HCT116 (cell line): ENCODE measurements around the gene SEMA4C. TPM values are rescaled to one million over a fixed set of nuclear protein-coding genes. Genes with fewer than 3 reads are reported as not detected.

Experiments
- ATAC-seq: fragments of 200-7000 bp; cut with Tn5 transposase; 2 replicates; pipeline ENCODE4 v1.9.1; 2020; ENCODE audit warnings: mild to moderate bottlenecking, moderate library complexity
- BruUV-seq: library from RNA; stranded (reverse); fragments of 400-500 nt; replicated peaks from 2 replicates; lab custom pipeline; 2021; lab: Mats Ljungman, UMichigan
- CTCF ChIA-PET: fragments of 300-600 bp; sonication (Branson Sonifier 250); formaldehyde crosslinking; loops from one replicate; lab custom pipeline; 2021; ENCODE audit warnings: antibody characterized with exemption; lab: Charles Lee
- POLR2A ChIA-PET: fragments of 300-600, 350-600 bp; sonication (Branson Sonifier 250); formaldehyde crosslinking; loops from one replicate; lab custom pipeline; 2021; ENCODE audit warnings: antibody characterized with exemption; lab: Charles Lee
- RAD21 ChIA-PET, 2 experiments: fragments of 300-600 bp; sonication (Branson Sonifier 250); formaldehyde crosslinking; loops; one replicate each; lab custom pipeline; 2023; ENCODE audit warnings: low total read pairs in 2 of 2; ENCODE audit not compliant: uncharacterized antibody in 2 of 2, unreplicated experiment in 2 of 2, low non-redundant PET in 1 of 2; lab: Charles Lee
- DNase-seq: peaks from one replicate; pipeline ENCODE4 v3.0.0-alpha.2; 2010; ENCODE audit warnings: low read depth, low spot score
- H2AFZ ChIP-seq: fragments of 200-600 bp; shearing (Covaris generic), sonication (generic); 2 replicates; pipeline ENCODE4 v1.6.1; 2017; ENCODE audit warnings: low read depth, mixed run types, mixed read lengths, antibody characterized with exemption, low read length; ENCODE audit not compliant: poor library complexity, severe bottlenecking
- H3K27ac ChIP-seq: 2 replicates; pipeline ENCODE4 v1.5.1; 2012; ENCODE audit warnings: low read depth, low read length
- H3K27me3 ChIP-seq: fragments of 200-600 bp; sonication (generic); 2 replicates; pipeline ENCODE4 v1.6.1; 2016; ENCODE audit warnings: mixed run types, low read length, mixed read lengths; ENCODE audit not compliant: insufficient read depth
- H3K36me3 ChIP-seq, 2 experiments: fragments of 200-500 bp in 1 of 2; fragments of 200-600 bp in 1 of 2; sonication (Bioruptor generic) in 1 of 2; sonication (generic) in 1 of 2; 2 replicates each; pipeline versions ENCODE4 v1.5.1 to v1.6.1; 2014 to 2016; ENCODE audit warnings: low read length in 2 of 2, inconsistent platforms in 1 of 2, mixed read lengths in 1 of 2, mixed run types in 1 of 2; ENCODE audit not compliant: insufficient read depth in 2 of 2, control insufficient read depth in 1 of 2
- H3K4me1 ChIP-seq, 2 experiments: fragments of 200-600 bp in 1 of 2; sonication (generic) in 1 of 2; 2 replicates each; pipeline versions ENCODE4 v1.5.1 to v1.6.1; 2012 to 2017; ENCODE audit warnings: low read length in 2 of 2, inconsistent platforms in 1 of 2, mild to moderate bottlenecking in 1 of 2, mixed read lengths in 1 of 2, mixed run types in 1 of 2, moderate library complexity in 1 of 2; ENCODE audit not compliant: insufficient read depth in 2 of 2, control insufficient read depth in 1 of 2
- H3K4me2 ChIP-seq: fragments of 200-600 bp; sonication (generic); 2 replicates; pipeline ENCODE4 v1.6.1; 2017; ENCODE audit warnings: mixed run types, low read length, mixed read lengths
- H3K4me3 ChIP-seq, 2 experiments: fragments of 200-600 bp in 1 of 2; sonication (generic) in 1 of 2; replicated peaks in 1 of 2; 2 replicates each; pipeline ENCODE4 v1.5.1; 2011 to 2016; ENCODE audit warnings: low read length in 2 of 2, control low read depth in 1 of 2, low read depth in 1 of 2, mild to moderate bottlenecking in 1 of 2, mixed read lengths in 1 of 2, mixed run types in 1 of 2
- H3K79me2 ChIP-seq: fragments of 200-600 bp; sonication (generic); 2 replicates; pipeline ENCODE4 v1.6.1; 2017; ENCODE audit warnings: mild to moderate bottlenecking, mixed run types, low read length, moderate library complexity, mixed read lengths; ENCODE audit not compliant: insufficient read depth
- H3K9ac ChIP-seq: fragments of 200-600 bp; sonication (generic); 2 replicates; pipeline ENCODE4 v1.6.1; 2016; ENCODE audit warnings: low read length, mixed read lengths
- H3K9me2 ChIP-seq: fragments of 200-600 bp; sonication (generic), shearing (Covaris generic); 2 replicates; pipeline ENCODE4 v1.6.1; 2017; ENCODE audit warnings: mixed run types, mild to moderate bottlenecking, moderate library complexity; ENCODE audit not compliant: insufficient read depth
- H3K9me3 ChIP-seq, 2 experiments: fragments of 200-500 bp in 1 of 2; fragments of 200-600 bp in 1 of 2; sonication (Bioruptor generic) in 1 of 2; sonication (generic) in 1 of 2; 2 replicates each; pipeline ENCODE4 v1.6.1; 2014 to 2017; ENCODE audit warnings: low read length in 2 of 2, mixed read lengths in 2 of 2, inconsistent platforms in 1 of 2, low read depth in 1 of 2, mild to moderate bottlenecking in 1 of 2, mixed run types in 1 of 2, moderate library complexity in 1 of 2; ENCODE audit not compliant: control insufficient read depth in 1 of 2, insufficient read depth in 1 of 2
- H4K20me1 ChIP-seq: fragments of 200-600 bp; sonication (generic), shearing (Covaris generic); 2 replicates; pipeline ENCODE4 v1.6.1; 2017; ENCODE audit warnings: mixed run types, mild to moderate bottlenecking, moderate library complexity; ENCODE audit not compliant: insufficient read depth
- CBX3 ChIP-seq: IDR thresholded peaks from 2 replicates; pipeline ENCODE4 v1.6.1; 2012; ENCODE audit warnings: low read depth
- ELF1 ChIP-seq: IDR thresholded peaks from 2 replicates; pipeline ENCODE4 v1.6.1; 2012; ENCODE audit warnings: low read depth, borderline replicate concordance
- POLR2A ChIP-seq: IDR thresholded peaks from 2 replicates; pipeline ENCODE4 v1.7.0; 2011; ENCODE audit warnings: borderline replicate concordance; ENCODE audit not compliant: insufficient read depth, insufficient read length; ENCODE audit errors: extremely low read depth
- RAD21 ChIP-seq: IDR thresholded peaks from 2 replicates; pipeline ENCODE4 v1.6.1; 2012; ENCODE audit warnings: low read depth, mild to moderate bottlenecking
- SIN3A ChIP-seq: IDR thresholded peaks from 2 replicates; pipeline ENCODE4 v1.6.1; 2012; ENCODE audit warnings: low read depth
- SP1 ChIP-seq: IDR thresholded peaks from 2 replicates; pipeline ENCODE4 v1.6.1; 2012; ENCODE audit warnings: low read depth
- SRF ChIP-seq: IDR thresholded peaks from 2 replicates; pipeline ENCODE4 v1.6.1; 2012; ENCODE audit warnings: low read depth
- YY1 ChIP-seq: IDR thresholded peaks from 2 replicates; pipeline ENCODE4 v1.6.1; 2011; ENCODE audit warnings: low read length, low read depth, moderate library complexity, mild to moderate bottlenecking; ENCODE audit not compliant: insufficient replicate concordance; ENCODE audit errors: extremely low read depth
- ZNF274 ChIP-seq: fragments of 200-500 bp; sonication (Bioruptor generic); IDR thresholded peaks from 2 replicates; pipeline ENCODE4 v1.6.1; 2014; ENCODE audit warnings: mild to moderate bottlenecking, low read depth, low read length, inconsistent platforms
- intact Hi-C: fragments of 100-400 bp; cut with micrococcal nuclease; formaldehyde crosslinking; loops from 2 replicates; pipeline ENCODE4 v1.10.0; 2022
- total RNA-seq: library from RNA; stranded (reverse); gene quantifications from one replicate; pipeline ENCODE4 v1.2.1, GENCODE V29; 2021; ENCODE audit not compliant: unreplicated experiment
- TF ChIP-seq, protein P1 (sequence below): IDR thresholded peaks from 2 replicates; pipeline ENCODE4 v1.6.1; 2012
- TF ChIP-seq, protein P2 (sequence below): IDR thresholded peaks from 2 replicates; pipeline ENCODE4 v1.6.1; 2011; ENCODE audit warnings: mild to moderate bottlenecking, low read length, moderate library complexity; ENCODE audit not compliant: insufficient replicate concordance; ENCODE audit errors: extremely low read depth
- TF ChIP-seq, protein P3 (sequence below), 3 experiments: fragments of 200-600 bp in 1 of 3; sonication (generic) in 1 of 3; IDR thresholded peaks in 2 of 3; conservative IDR thresholded peaks in 1 of 3; 2 replicates each; pipeline ENCODE4 v1.5.1; 2012 to 2017; ENCODE audit warnings: low read depth in 2 of 3, low read length in 2 of 3, antibody characterized with exemption in 1 of 3, borderline replicate concordance in 1 of 3, control low read depth in 1 of 3, mild to moderate bottlenecking in 1 of 3, mixed read lengths in 1 of 3, mixed run types in 1 of 3, moderate library complexity in 1 of 3; ENCODE audit not compliant: insufficient read depth in 1 of 3
- TF ChIP-seq, protein P4 (sequence below): IDR thresholded peaks from 2 replicates; pipeline ENCODE4 v1.6.1; 2012; ENCODE audit warnings: low read depth
- TF ChIP-seq, protein P5 (sequence below): IDR thresholded peaks from 2 replicates; pipeline ENCODE4 v1.6.1; 2012

The SEMA4C gene
- total RNA-seq, 1 experiment from 2014 or later = 25.4 TPM

DNA sequence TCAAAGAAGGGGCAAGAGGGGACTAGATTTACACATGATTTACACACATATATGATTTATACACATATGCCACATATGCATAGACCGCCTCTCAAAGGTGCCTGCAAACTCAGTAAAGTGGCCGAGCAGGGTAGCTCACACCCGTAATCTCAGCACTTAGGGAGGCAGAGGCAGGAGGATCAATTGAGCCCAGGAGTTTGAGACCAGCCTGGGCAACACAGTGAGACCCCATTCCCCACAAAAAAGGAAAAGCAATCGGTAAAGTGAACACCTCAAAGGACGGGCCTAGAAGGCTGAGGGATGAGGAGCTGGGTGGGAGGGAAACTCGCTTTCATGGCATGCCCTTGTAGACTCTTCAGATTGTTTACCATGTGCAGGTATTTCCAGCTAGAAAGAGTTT, 17.2 kb downstream of the SEMA4C start:
- POLR2A ChIA-PET = no interaction called here
- TF ChIP-seq RAD21 = no peak
- TF ChIP-seq CBX3 = no peak
- no peak for TF ChIP-seq SRF
- no peak for TF ChIP-seq SP1
- TF ChIP-seq, protein P1, sequence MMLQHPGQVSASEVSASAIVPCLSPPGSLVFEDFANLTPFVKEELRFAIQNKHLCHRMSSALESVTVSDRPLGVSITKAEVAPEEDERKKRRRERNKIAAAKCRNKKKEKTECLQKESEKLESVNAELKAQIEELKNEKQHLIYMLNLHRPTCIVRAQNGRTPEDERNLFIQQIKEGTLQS = no peak
- no peak for TF ChIP-seq SIN3A
- TF ChIP-seq ELF1 = no peak
- TF ChIP-seq, protein P2, sequence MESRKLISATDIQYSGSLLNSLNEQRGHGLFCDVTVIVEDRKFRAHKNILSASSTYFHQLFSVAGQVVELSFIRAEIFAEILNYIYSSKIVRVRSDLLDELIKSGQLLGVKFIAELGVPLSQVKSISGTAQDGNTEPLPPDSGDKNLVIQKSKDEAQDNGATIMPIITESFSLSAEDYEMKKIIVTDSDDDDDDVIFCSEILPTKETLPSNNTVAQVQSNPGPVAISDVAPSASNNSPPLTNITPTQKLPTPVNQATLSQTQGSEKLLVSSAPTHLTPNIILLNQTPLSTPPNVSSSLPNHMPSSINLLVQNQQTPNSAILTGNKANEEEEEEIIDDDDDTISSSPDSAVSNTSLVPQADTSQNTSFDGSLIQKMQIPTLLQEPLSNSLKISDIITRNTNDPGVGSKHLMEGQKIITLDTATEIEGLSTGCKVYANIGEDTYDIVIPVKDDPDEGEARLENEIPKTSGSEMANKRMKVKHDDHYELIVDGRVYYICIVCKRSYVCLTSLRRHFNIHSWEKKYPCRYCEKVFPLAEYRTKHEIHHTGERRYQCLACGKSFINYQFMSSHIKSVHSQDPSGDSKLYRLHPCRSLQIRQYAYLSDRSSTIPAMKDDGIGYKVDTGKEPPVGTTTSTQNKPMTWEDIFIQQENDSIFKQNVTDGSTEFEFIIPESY = no peak
- TF ChIP-seq, protein P3, sequence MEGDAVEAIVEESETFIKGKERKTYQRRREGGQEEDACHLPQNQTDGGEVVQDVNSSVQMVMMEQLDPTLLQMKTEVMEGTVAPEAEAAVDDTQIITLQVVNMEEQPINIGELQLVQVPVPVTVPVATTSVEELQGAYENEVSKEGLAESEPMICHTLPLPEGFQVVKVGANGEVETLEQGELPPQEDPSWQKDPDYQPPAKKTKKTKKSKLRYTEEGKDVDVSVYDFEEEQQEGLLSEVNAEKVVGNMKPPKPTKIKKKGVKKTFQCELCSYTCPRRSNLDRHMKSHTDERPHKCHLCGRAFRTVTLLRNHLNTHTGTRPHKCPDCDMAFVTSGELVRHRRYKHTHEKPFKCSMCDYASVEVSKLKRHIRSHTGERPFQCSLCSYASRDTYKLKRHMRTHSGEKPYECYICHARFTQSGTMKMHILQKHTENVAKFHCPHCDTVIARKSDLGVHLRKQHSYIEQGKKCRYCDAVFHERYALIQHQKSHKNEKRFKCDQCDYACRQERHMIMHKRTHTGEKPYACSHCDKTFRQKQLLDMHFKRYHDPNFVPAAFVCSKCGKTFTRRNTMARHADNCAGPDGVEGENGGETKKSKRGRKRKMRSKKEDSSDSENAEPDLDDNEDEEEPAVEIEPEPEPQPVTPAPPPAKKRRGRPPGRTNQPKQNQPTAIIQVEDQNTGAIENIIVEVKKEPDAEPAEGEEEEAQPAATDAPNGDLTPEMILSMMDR (IDR thresholded peaks at IDR 0.05 in 2 of 3, conservative IDR thresholded peaks at IDR 0.05 in 1 of 3; ENCODE audit: borderline replicate concordance in 1 of 3, insufficient read depth in 1 of 3, low read depth in 2 of 3, low read length in 2 of 3) = no peak
- no peak for TF ChIP-seq YY1
- TF ChIP-seq, protein P4, sequence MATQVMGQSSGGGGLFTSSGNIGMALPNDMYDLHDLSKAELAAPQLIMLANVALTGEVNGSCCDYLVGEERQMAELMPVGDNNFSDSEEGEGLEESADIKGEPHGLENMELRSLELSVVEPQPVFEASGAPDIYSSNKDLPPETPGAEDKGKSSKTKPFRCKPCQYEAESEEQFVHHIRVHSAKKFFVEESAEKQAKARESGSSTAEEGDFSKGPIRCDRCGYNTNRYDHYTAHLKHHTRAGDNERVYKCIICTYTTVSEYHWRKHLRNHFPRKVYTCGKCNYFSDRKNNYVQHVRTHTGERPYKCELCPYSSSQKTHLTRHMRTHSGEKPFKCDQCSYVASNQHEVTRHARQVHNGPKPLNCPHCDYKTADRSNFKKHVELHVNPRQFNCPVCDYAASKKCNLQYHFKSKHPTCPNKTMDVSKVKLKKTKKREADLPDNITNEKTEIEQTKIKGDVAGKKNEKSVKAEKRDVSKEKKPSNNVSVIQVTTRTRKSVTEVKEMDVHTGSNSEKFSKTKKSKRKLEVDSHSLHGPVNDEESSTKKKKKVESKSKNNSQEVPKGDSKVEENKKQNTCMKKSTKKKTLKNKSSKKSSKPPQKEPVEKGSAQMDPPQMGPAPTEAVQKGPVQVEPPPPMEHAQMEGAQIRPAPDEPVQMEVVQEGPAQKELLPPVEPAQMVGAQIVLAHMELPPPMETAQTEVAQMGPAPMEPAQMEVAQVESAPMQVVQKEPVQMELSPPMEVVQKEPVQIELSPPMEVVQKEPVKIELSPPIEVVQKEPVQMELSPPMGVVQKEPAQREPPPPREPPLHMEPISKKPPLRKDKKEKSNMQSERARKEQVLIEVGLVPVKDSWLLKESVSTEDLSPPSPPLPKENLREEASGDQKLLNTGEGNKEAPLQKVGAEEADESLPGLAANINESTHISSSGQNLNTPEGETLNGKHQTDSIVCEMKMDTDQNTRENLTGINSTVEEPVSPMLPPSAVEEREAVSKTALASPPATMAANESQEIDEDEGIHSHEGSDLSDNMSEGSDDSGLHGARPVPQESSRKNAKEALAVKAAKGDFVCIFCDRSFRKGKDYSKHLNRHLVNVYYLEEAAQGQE = no peak
- TF ChIP-seq, protein P5, sequence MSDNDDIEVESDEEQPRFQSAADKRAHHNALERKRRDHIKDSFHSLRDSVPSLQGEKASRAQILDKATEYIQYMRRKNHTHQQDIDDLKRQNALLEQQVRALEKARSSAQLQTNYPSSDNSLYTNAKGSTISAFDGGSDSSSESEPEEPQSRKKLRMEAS = no peak
- TF ChIP-seq ZNF274 = no peak
- no peak for TF ChIP-seq POLR2A

More for the DNA sequence above, 17.2 kb downstream of the SEMA4C start:
- no peaks in the 10 kb centered on the region for H3K27me3 ChIP-seq
- ChIA-PET CTCF (no interaction called here), RAD21 (no interaction called here)
- H3K9me3 ChIP-seq = no peaks in the 10 kb centered on the region
- peaks cover 3 to 13% of the 10 kb centered on the region in 2 experiments; a peak in 3 of 4 replicates for H3K4me1 ChIP-seq
- H3K27ac ChIP-seq = no peak overlapping the region
- ATAC-seq = no peak
- H4K20me1 ChIP-seq = no peaks in the 10 kb centered on the region
- peaks cover 16 to 19% of the 10 kb centered on the region in 2 experiments; a peak in 3 of 4 replicates for H3K36me3 ChIP-seq
- DNase-seq = no peak
- peaks cover 30% of the 10 kb centered on the region for H3K79me2 ChIP-seq
- intact Hi-C loops = no loop called here
- H2AFZ ChIP-seq = no peak overlapping the region
- no peaks in the 10 kb centered on the region for H3K9me2 ChIP-seq
- no peak overlapping the region for H3K4me2 ChIP-seq
- H3K9ac ChIP-seq = no peak overlapping the region
- H3K4me3 ChIP-seq = no peak overlapping the region
- BruUV-seq = no TSS peak
